ENCODE measurements around the gene PCDH9.

- TF ChIP-seq CTCF (IDR thresholded peaks at IDR 0.05; ENCODE audit: low read depth, low read length) (no peak), MAX (IDR thresholded peaks at IDR 0.05; ENCODE audit: low read depth, low read length) (no peak), POLR2A (IDR thresholded peaks at IDR 0.05; ENCODE audit: extremely low read depth, insufficient read length) (no peak)
These were observed 693.4 kb downstream of the PCDH9 start for GRCh38 chr13:66536746-66537145.
